GM19025 (cell line): Measurements from ENCODE around the gene LSM3.

Experiments used
- ATAC-seq: cut with Tn5 transposase; IDR thresholded peaks from one replicate; pipeline ENCODE4 v1.9.1; 2021; ENCODE audit warnings: mild to moderate bottlenecking, low read depth, moderate library complexity; ENCODE audit not compliant: unreplicated experiment

Gene LSM3

GRCh38 chr3:14142567-14143270 is 35.9 kb upstream of the LSM3 start:
- no peak for ATAC-seq

DNA sequence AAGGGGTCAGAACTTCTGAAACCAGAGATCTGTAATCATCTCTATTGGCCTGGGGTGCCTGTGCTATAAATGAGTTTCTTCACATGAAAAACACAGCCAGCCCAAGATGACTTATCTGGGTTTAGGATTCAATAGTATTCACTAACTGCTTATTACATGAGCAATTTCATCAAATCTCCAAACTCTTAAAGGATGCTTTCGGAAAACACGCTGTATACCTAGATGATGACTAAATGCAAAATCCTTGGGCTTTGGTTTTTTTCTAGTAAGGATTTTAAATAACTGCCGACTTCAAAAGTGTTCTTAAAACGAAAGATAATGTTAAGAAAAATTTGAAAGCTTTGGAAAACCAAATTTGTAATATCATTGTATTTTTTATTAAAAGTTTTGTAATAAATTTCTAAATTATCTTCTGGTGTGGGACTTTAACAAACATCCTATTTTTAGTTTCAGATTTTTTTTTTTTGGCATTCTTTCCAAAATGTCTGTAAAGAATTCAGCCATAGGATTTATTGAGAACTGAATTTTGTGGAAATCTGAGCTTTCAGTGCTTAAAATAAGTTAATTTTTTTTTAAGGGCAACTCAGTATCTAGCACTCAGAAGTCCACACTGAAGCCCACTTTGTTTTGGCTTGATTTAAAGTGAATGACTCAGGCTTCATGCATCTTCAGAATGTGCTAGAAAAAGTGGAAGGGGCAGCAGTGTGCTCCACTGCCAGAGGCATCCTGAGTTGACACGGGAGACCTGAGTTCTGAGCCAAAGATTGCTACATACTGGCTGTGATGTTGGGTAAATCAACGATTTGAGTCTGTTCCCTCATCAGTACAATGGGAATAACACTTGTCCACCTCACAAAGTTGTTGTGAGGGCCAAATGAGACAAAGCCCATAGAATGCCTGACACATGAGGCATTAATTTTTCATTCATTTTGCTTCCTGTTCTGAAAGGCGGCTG is 35.1 kb upstream of the LSM3 start:
- ATAC-seq = no peak

DNA sequence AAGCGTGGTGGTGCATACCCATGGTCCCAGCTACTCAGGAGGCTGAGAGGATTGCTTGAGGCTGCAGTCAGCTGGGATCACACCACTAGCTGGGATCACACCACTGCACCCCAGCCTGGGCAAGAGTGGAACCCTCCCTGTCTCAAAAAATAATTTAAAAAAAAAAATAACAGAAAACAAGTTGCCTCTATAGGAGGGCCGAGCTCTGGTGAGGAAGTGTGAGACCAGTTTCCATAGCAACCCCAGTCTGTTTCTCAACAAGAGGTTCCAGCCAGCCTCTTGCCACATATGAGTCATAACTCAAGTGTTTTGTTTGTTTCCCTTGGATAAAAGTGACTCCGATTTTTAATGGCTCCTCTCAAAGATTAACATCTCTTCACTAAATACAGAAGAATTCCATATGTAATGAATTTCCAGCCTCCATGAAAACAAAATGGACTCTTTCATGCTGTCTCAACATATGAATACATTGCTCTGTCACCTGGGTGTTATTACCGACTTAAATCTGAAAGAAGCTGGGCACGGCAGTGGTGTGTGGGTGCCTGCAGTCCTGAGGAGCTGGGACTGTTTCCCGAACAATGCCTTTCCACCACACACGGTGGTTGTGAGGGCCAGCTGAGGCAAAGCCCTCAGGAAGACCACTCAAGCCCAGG is 34.1 kb upstream of the LSM3 start:
- ATAC-seq = peak; percentile 92

- ATAC-seq = no peak
These were observed 33.4 kb upstream of the LSM3 start for GRCh38 chr3:14145236-14145635.

DNA sequence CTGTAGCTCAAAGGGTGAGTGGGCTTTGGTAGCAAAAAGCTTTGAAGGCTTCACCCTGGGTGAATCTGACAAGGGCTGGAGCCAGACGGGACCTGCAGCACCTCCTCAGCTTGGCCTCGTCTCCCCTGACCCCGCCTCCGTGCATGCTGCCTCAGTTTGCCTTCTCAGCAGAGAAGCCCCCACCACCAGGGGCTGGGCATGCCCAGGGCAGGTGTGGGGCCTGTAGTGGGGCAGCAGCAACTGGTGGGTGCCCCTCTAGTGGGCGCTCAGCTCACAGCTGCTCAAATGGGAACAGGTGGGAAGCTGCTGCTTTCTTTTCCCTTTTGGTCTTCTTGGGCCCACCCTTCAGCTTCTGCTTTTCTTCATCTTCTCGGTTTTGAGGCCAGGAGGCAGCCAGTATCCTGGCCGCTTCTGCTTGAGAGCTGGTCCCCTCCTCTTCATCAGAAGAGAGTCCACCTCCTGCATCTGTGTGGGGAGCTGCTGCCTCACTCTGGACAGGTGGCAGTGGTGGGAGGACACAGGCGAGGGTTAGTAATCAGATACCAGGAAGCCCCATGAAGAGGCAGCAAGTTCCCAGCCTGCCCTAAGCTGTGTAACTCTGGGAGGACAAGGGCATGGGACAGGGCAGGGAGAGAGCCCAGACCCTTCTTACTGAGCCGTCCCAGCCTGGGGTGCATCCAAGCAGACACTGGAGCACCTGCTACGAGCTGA is 32.8 kb upstream of the LSM3 start:
- ATAC-seq = no peak

GRCh38 chr3:14146381-14147065 is 32.1 kb upstream of the LSM3 start:
- no peak for ATAC-seq

- ATAC-seq = no peak
These were observed 31.6 kb upstream of the LSM3 start for GRCh38 chr3:14147066-14147435.

- no peak for ATAC-seq
These were observed 31.0 kb upstream of the LSM3 start for GRCh38 chr3:14147617-14148016.

DNA sequence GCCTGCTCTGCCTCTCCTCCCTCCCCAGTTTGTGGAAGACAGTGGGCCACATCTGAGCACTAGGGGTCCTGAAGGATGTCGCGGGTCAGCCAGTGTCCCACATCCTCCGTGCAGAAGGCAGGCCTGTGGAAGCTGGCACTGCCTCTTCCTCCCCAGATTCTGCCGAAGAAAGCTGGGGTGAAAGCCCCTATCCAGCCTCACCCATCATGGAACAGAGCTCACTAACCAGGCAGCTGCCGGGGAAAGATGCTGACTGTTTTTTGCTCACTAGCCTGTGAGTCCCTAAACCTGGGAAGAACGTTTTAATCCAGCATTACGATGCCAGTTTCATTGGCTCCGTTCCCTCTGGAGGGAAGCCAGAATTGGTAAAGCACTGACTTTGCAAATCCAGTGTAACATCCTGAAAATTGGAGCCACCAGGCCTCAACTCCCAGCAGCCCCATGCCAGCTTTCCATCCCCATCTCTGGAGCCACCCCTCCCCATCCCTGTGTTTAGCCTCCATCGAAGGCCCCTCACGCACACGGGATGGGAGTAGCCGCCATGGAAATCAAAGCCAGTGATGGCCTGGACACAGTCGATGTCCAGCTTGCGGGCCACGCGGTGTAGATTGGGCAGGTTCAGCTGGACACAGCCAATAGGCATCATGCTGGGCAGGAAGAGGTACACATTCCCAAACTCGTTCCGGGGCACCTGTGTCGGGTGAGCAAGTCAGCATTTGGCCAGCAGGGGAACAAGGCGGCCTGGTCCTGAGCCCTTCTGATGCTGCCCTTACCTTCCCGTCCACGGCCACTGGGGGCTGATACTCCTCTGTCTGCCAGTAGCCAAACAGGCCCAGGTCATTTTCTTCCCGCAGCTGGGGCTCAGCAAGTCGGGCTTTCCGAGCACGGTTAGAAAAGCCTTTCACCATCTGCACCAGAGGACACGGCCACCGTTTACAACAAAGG is 30.3 kb upstream of the LSM3 start:
- ATAC-seq = no peak

GRCh38 chr3:14150078-14150477 is 28.5 kb upstream of the LSM3 start:
- no peak for ATAC-seq

DNA sequence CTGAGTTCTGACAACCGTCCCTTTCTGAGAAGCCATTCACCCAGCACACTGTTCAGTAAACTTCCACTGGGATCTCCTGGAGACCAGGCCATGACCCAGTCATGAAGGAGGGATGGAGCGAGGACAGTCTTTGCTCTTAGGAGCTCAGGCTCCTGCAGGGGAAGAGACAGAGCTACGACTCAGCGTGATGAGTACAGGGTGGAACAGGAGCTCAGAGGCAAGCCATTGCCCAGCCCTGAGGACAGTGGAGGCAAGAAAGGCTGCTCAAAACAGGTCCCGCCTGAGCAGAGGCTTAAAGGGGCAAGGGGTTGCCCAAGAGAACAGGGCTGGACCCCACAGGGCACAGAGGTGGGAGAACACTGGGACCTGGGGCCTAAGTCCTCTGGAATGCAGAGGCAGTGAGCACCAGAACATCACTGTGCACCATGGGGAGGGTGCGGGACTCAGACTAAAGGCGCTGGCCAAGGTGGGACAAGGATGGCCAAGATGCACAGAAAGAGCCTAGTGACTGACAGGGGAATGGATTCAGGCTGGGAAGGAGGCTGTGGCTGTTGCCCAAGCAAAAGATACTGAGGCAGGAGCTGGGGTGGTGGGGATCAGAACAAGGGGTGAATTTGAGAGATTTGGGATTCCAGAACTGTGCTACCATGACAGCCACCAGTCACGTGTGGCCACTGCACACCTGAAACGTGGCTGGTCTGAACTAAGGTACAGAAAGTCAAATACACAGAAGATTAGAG is 28.0 kb upstream of the LSM3 start:
- no peak for ATAC-seq

DNA sequence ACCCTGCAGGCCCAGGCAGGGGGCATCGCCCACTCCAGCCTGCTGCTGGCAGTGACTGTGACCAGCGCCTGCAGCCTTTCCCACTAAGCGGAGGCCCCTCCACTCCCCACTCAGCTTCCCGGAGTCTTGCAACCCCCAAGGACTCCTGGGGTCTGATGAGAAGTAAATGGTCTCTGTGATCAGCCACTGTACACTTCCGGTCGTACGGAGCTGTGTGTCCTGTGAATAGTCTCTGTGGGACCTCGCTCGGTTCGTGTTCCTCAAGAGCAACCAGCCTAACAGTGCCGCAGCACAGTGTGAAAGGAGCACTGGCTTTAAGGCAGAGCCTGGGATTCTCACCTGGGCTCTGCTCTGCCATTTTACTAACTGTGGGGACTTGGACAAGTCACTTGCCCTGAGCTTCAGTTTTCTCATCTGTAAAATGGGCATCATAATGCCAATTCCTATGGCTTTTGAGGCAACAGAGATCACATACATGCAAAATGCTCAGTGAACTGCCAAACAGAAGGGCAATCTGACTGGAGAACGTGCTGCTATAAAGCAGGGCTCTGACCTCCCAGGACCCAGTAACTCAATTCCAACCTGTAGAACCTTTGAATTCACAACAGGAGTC is 27.0 kb upstream of the LSM3 start:
- no peak for ATAC-seq

GRCh38 chr3:14152233-14152962 is 26.2 kb upstream of the LSM3 start:
- ATAC-seq = no peak

GRCh38 chr3:14152963-14153355 is 25.7 kb upstream of the LSM3 start:
- no peak for ATAC-seq

DNA sequence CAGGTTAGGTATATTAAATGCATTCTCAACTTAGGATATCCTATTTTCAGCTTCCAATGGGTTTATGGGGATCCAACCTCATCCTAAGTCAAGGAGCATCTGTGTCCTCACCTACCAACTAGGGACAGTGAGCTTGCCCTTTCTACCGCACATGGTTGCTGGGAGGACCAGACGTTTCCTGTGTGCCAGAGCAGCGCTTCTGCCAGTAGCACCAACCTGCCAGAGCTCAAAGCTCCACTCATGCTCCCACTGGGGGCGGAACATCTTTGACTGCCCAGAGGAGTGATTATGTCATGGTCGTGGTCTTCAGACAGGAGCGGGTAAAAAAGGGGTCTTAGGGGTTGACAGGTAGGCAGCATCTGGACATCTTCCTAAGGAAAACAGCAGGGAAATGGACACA is 25.0 kb upstream of the LSM3 start:
- no peak for ATAC-seq

- no peak for ATAC-seq
These were observed 24.3 kb upstream of the LSM3 start for GRCh38 chr3:14154276-14154675.

DNA sequence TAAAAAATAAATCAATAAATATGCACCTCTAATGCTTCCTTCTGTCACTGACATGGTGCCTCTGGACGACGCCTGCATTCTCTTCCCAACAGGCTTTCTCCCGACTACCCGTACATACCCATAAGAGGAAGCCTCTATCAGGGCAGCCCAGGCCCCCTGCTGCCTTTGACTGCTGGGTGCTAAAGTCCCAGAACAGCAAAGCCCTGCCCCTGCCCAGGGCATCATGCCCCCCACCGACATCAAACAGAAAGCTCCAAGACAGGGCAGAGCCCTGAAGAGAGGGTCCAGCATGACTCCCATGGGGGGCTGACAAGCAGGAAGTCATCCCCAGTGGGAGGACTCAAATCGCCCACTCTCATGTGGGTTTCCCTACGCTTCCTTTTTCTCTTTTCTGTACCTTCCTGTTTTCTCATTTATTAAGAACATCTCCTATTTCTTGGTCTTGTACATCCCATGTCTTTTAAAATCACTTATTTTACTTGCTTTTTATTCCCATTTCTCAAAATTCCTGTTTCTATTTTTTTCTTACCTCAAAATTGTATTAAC is 23.6 kb upstream of the LSM3 start:
- ATAC-seq = no peak
